D721Med (cell line): Measurements from ENCODE around the gene ZNF80.

ENCODE experiments used
- DNase-seq: peaks from one replicate; pipeline ENCODE4 v3.0.0; 2011; ENCODE audit warnings: low spot score; ENCODE audit not compliant: insufficient read length
- FAIRE-seq: peaks from 2 replicates; lab custom pipeline; 2011; peaks lifted over from hg19 to GRCh38; lab: Jason Lieb, UNC
- TF ChIP-seq, protein P1 (sequence below): IDR thresholded peaks from 2 replicates; pipeline ENCODE4 v1.5.1; 2012; ENCODE audit warnings: mild to moderate bottlenecking, control low read depth; ENCODE audit not compliant: insufficient read depth; ENCODE audit errors: missing control alignments

The ZNF80 gene

DNA sequence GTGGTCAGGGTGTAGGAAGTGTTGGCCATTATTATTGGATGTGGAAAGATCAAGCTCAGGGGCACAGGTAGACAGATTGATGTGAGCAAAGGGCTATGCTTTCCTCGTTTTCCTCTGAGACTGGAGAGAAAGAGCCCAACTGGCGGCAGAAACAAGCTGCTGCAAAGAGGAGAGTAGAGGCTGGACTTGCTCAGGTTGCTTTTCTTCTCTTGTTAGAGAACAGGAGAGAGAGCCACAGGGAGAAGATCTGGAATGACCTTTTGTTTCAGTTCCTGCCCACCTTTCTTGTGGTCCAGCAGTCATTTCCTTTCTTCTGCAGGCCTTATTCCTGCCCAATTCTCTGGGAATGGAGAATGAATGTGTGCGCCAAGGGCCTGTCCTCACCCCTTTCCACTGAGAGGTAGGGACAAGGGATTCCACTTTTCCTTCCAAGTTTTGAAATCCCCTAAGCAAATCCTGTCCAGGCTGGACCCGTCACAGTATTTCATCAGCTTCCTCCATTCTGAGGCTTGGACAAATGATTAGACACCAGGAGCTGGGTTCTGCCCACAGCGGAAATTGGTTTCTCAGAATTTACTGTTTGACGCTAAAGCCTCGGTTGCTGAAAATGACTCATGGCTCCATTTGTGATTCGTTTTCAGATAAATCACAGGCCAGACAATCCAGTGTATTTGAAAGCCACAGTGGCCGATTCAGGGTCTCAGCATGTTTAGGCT, 16.1 kb downstream of the ZNF80 start:
- TF ChIP-seq, protein P1, sequence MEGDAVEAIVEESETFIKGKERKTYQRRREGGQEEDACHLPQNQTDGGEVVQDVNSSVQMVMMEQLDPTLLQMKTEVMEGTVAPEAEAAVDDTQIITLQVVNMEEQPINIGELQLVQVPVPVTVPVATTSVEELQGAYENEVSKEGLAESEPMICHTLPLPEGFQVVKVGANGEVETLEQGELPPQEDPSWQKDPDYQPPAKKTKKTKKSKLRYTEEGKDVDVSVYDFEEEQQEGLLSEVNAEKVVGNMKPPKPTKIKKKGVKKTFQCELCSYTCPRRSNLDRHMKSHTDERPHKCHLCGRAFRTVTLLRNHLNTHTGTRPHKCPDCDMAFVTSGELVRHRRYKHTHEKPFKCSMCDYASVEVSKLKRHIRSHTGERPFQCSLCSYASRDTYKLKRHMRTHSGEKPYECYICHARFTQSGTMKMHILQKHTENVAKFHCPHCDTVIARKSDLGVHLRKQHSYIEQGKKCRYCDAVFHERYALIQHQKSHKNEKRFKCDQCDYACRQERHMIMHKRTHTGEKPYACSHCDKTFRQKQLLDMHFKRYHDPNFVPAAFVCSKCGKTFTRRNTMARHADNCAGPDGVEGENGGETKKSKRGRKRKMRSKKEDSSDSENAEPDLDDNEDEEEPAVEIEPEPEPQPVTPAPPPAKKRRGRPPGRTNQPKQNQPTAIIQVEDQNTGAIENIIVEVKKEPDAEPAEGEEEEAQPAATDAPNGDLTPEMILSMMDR, result no peak
- no peak for FAIRE-seq
- no peak for DNase-seq

DNA sequence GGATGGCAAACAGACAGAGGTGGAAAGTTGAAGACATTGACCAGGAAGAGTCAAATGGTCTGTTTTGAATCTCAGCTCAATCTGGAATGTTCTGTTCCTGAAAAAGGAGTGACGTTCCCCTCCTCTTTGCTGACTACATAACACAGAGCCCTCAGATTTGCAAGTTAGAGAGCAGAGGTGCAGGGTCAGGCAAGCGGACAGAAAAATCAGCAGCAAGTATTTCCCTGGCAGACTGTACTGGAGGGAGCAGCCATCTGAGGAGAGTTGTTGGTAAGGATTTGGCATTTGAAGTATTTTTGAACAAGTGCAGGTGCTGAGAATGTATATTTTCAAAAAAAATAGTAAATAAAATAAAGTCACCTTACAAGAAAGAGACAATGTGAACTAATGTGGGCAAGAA, 17.6 kb downstream of the ZNF80 start:
- TF ChIP-seq, protein P1, result no peak
- FAIRE-seq, result no peak
- no peak for DNase-seq

DNA sequence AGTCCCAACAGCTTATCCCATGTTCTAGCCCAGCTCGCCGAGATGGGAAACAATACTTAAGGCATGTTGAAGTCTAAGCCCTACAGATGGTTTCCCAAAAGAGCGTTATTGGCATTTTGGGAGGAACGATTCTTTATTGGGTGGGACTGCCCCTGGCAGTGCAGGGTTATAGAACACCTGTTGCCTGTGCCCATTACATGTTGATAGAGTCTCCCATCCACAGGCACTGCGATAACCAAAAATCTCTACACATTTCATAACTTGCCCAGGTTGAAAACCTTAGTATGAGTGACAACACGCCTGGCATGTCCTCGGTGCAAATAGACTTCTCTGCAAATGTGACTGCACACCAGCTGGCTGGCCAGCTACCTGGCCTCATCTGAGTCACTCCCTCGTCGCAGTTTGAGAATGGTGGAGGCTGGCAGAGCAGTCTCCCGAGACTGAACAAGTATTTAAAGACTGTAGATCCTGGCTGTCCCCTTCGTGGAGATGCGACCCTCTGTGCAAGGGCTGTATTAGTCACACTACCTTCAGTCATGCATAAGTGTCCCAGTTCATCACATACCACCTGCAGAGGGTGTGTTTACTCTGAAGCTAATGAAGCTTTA, 18.7 kb downstream of the ZNF80 start:
- FAIRE-seq (no peak), DNase-seq (no peak)
- TF ChIP-seq, protein P1, result no peak

DNA sequence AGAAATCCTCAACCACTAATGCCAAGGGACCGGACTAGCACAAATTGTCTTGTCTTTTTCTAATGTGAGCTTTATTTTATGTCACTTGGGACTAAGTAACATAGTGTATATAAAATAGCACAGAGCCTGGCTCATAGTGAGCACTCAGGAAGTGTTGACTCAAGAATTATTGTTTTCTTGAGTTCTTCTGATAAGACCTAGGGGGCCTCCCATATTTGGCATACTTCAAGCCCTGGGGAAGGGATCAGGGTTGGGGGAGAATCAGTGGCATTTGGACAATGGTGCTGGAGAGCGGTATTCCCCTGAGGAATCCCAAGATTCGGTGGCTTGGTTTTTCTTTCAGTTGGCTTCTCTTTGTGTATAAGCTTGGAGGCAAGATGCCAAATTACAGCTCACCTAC, 19.4 kb downstream of the ZNF80 start:
- DNase-seq (no peak), FAIRE-seq (no peak)
- TF ChIP-seq, protein P1, result no peak

DNA sequence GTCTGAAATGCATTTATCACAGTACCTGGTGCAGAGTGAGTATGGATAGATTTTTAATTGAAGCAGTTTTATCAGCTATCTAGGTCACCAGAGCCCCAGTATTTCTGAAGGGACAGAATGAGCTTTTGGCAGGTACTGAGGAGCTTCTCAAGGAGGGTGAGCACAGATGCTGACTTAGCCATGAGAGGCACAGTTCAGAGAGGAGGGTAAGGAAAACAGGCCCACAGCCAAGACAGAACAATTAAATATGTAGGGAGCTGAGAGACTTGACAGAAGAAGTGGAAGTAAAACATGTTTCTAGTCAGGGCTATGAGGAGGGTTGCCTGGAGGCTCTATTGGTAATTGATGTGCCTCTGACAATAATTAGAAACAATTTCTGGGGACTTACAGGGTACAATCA, 20.1 kb downstream of the ZNF80 start:
- DNase-seq (no peak), FAIRE-seq (no peak)
- TF ChIP-seq, protein P1, result no peak

DNA sequence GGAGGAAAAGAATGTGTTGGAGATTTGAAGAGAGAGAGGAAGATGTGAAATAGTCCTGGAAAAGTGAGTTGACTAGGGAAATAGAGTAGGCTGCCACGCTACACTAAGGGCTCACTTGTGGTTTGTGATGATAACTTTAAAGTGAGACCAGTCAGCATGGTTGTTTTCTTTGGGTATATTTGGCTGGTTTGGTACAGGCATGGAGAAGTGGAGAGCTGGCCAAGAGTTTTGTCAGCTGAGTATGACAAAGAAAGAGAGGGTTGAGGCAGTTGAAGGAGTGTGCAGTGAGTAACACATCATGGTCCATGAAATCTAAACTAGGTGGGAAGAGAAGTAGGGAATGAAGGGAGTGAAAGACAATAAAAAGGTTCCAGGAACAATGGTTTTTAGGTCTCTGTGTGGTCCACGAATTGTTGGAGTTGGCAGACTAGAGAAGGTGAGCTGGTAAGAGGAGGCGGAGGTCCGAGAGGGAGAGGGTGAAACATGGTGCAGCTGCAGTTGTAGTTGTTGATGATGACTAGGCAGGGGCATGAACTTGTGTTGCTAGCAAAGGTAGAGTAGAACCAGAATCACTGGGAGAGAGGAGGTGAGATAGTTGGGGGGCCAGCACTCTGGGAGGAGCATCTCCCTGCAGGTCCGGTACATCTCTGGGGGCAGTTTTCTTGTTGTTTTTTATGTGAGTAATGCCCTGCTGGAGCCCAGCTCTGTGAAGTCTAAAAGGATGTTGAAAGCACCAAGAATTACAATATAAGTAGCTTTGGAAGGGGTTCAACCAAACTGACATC, 21.0 kb downstream of the ZNF80 start:
- TF ChIP-seq, protein P1, result no peak
- FAIRE-seq (no peak), DNase-seq (no peak)
